GM23248 (cell line): ENCODE results near the gene PTPRN2. TPM values are rescaled to one million over a fixed set of nuclear protein-coding genes. Genes with fewer than 3 reads are reported as not detected.

ENCODE experiments used
- DNase-seq: peaks from one replicate; pipeline ENCODE4 v3.0.0-alpha.2; 2015
- H2AFZ ChIP-seq: fragments of 200-600 bp; sonication (generic); 2 replicates; pipeline ENCODE4 v1.6.1; 2016; ENCODE audit warnings: antibody characterized with exemption
- H3F3A ChIP-seq: fragments of 200-600 bp; sonication (generic); 2 replicates; pipeline ENCODE4 v1.6.1; 2016; ENCODE audit warnings: mild to moderate bottlenecking, antibody characterized with exemption, mixed run types; ENCODE audit not compliant: insufficient read depth
- H3K27ac ChIP-seq: fragments of 200-600 bp; sonication (generic); 2 replicates; pipeline ENCODE4 v1.5.1; 2016; ENCODE audit warnings: mild to moderate bottlenecking
- H3K27me3 ChIP-seq: fragments of 200-600 bp; sonication (generic); replicated peaks from 2 replicates; pipeline ENCODE4 v1.6.1; 2016; ENCODE audit warnings: mild to moderate bottlenecking; ENCODE audit not compliant: insufficient read depth
- H3K36me3 ChIP-seq: fragments of 200-600 bp; sonication (generic); 2 replicates; pipeline ENCODE4 v1.6.1; 2016; ENCODE audit warnings: low read depth, mild to moderate bottlenecking
- H3K4me1 ChIP-seq: fragments of 200-600 bp; sonication (generic); 2 replicates; pipeline ENCODE4 v1.6.1; 2016; ENCODE audit warnings: mild to moderate bottlenecking; ENCODE audit not compliant: insufficient read depth
- H3K4me2 ChIP-seq: fragments of 200-600 bp; sonication (generic); one replicate; pipeline ENCODE4 v1.6.1; 2016; ENCODE audit warnings: mild to moderate bottlenecking; ENCODE audit not compliant: unreplicated experiment
- H3K4me3 ChIP-seq: fragments of 200-600 bp; sonication (generic); 2 replicates; pipeline ENCODE4 v1.5.1; 2016; ENCODE audit warnings: mild to moderate bottlenecking
- H3K79me2 ChIP-seq: fragments of 200-600 bp; sonication (generic); 2 replicates; pipeline ENCODE4 v1.6.1; 2016; ENCODE audit warnings: mild to moderate bottlenecking; ENCODE audit not compliant: insufficient read depth
- H3K9ac ChIP-seq: fragments of 200-600 bp; sonication (generic); 2 replicates; pipeline ENCODE4 v1.6.1; 2016; ENCODE audit warnings: mild to moderate bottlenecking
- H3K9me2 ChIP-seq: fragments of 200-600 bp; sonication (generic); 2 replicates; pipeline ENCODE4 v1.6.1; 2016; ENCODE audit warnings: mixed run types, mild to moderate bottlenecking, moderate library complexity; ENCODE audit not compliant: insufficient read depth
- H3K9me3 ChIP-seq: fragments of 200-600 bp; sonication (generic); one replicate; pipeline ENCODE4 v1.6.1; 2017; ENCODE audit warnings: low read depth
- H4K20me1 ChIP-seq: fragments of 200-600 bp; sonication (generic); 2 replicates; pipeline ENCODE4 v1.6.0; 2016; ENCODE audit not compliant: insufficient read depth
- EZH2 ChIP-seq: fragments of 200-600 bp; sonication (generic); IDR thresholded peaks from 2 replicates; pipeline ENCODE4 v1.6.1; 2018; ENCODE audit warnings: antibody characterized with exemption, mild to moderate bottlenecking; ENCODE audit not compliant: insufficient read depth, poor library complexity, severe bottlenecking
- EZH2phosphoT487 ChIP-seq: fragments of 200-600 bp; sonication (generic); IDR thresholded peaks from 2 replicates; pipeline ENCODE4 v1.6.1; 2018; ENCODE audit warnings: antibody characterized with exemption, moderate library complexity, mild to moderate bottlenecking, low read depth; ENCODE audit not compliant: insufficient read depth
- WGBS, 2 experiments: methylation state at CpG; one replicate each; pipeline ENCODE4 v1.1.6; 2015 to 2017; ENCODE audit warnings: low lambda C conversion rate in 2 of 2, low coverage in 1 of 2; ENCODE audit errors: missing lambda C conversion rate in 2 of 2; 5-methylcytosine and 5-hydroxymethylcytosine counted together
- in situ Hi-C: fragments of 300-500 bp; cut with MboI; formaldehyde crosslinking; loops from 2 replicates; pipeline ENCODE4 v1.15.0; 2020
- polyA plus RNA-seq: library from polyadenylated mRNA; unstranded; fragments of >200 nt; fragmentation: Nextera tagmentation; extraction: Ambion mirVana; gene quantifications from 2 replicates; pipeline ENCODE4 v1.2.1, GENCODE V29; 2016
- total RNA-seq: library from RNA; depleted of rRNA; stranded (reverse); fragments of >200 nt; shearing (Covaris generic); gene quantifications from 2 replicates; pipeline ENCODE4 v1.2.3, GENCODE V29; 2014

PTPRN2 gene
- total and polyA plus RNA-seq, 2 experiments from 2014 or later, result 0.13 TPM; not detected in 1

DNA sequence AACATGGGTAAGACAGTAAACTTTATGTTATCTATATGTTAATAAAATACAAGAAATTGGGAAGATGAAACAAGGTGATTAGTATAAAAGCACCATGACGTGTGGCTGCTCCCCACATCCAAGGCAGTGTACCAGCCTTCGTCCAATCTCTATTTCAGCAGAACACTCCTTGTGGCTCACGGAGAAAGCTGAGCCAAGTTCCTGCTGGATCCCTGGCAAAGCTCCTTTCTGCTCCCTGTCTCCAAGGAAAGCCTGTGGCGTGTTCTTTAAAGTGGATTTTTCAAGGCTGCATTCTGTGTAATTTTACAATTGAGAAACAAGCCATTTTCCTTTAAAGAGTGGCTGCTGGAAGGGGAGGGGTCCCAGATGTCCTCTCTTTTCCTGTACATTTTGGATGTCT is 467.3 kb downstream of the PTPRN2 start:
- in situ Hi-C loops, result no loop called here

DNA sequence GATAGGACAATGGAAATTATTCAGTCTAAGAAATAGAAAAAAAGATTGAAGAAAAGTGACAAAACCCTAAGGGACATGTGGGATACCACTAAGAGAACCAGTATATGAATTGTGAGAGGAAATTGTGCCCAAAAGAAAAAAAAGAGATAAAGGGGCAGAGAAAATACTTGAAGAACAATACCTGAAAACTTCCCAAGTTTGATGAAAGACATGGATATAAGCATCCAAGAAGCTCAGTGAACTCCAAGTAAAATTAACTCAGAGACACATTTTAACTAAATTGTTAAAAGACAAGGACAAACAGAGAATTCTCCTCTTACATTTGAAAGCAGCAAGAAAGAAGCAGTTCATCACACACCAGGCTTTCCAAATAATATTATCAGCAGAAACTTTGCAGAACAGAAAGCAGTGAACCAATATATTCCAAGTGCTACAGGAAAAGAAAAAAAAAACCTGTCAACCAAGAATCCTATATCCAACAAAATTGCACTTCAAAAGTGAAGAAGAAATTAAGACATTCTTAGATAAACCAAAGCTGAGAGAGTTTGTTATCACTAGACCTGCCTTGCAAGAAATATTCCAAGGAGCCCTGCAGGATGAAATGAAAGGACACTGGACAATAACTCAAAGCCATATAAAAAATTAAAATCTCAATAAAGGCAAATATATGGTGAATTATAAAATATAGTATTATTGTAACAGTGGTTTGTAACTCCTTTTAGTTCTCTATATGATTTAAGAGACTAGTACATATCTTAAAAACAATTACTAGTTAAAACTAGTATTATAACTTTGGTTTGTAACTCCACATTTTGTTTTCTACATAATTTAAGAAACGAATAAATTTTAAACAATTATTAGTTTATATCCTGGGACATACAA is 470.0 kb downstream of the PTPRN2 start:
- Histone ChIP-seq H4K20me1 (no peaks in the 10 kb centered on the region), H3K4me2 (no peak overlapping the region), H3K27me3 (no peaks in the 10 kb centered on the region), H3K4me1 (no peaks in the 10 kb centered on the region), H3K9ac (no peak overlapping the region), H3K9me2 (no peaks in the 10 kb centered on the region), H3K9me3 (no peaks in the 10 kb centered on the region), H3K36me3 (no peaks in the 10 kb centered on the region), H2AFZ (no peak overlapping the region), H3K79me2 (no peaks in the 10 kb centered on the region), H3F3A (no peaks in the 10 kb centered on the region), H3K27ac (no peak overlapping the region), H3K4me3 (no peak overlapping the region)
- no peak for TF ChIP-seq EZH2phosphoT487
- TF ChIP-seq EZH2, result no peak
- 10 to 11% methylated on average over 1 of the region's 1 CpG for WGBS, 2 experiments
- in situ Hi-C loops, result no loop called here
- no peak for DNase-seq

More for the DNA sequence above, 467.3 kb downstream of the PTPRN2 start:
- no peak for TF ChIP-seq EZH2
- TF ChIP-seq EZH2phosphoT487, result no peak
- Histone ChIP-seq H3K27ac (no peak overlapping the region), H3K4me1 (no peaks in the 10 kb centered on the region), H3F3A (no peaks in the 10 kb centered on the region), H3K9me2 (no peaks in the 10 kb centered on the region), H3K9ac (no peak overlapping the region), H4K20me1 (no peaks in the 10 kb centered on the region), H2AFZ (no peak overlapping the region), H3K27me3 (no peaks in the 10 kb centered on the region), H3K36me3 (no peaks in the 10 kb centered on the region), H3K9me3 (no peaks in the 10 kb centered on the region), H3K4me3 (no peak overlapping the region), H3K79me2 (no peaks in the 10 kb centered on the region), H3K4me2 (no peak overlapping the region)
- DNase-seq, result no peak
- WGBS, 2 experiments, result 13 to 15% methylated on average over 4 of the region's 4 CpGs

DNA sequence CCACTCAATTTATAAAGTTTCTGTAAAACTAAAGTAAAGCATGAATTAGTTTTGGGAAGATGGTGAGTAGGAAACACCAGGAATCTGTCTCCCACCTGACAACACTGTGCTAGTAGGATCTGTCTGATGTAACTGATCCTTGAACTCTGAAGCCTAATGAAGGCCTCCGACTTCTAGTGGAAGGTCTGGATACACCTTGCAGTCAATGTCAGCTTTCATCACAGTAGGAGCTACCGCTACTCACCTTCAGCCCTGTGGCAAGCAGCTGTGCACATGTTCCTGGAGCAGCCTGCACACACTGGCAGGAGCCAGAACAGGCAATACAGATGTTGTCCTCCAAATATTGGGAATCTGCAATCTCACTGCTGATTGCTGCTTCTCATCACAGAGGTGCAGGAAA is 471.4 kb downstream of the PTPRN2 start:
- H4K20me1 ChIP-seq, result no peaks in the 10 kb centered on the region
- in situ Hi-C loops, result no loop called here

GRCh38 chr7:158114056-158114850 is 473.4 kb downstream of the PTPRN2 start:
- Histone ChIP-seq H3K79me2 (no peaks in the 10 kb centered on the region), H3F3A (0 out of 2 replicates have a peak, but pooled peaks cover 3% of the 10 kb centered on the region), H3K9me3 (no peaks in the 10 kb centered on the region), H3K4me3 (no peak overlapping the region), H3K9ac (no peak overlapping the region), H3K4me1 (no peaks in the 10 kb centered on the region), H4K20me1 (no peaks in the 10 kb centered on the region), H3K36me3 (no peaks in the 10 kb centered on the region), H3K4me2 (no peak overlapping the region), H3K27me3 (no peaks in the 10 kb centered on the region), H2AFZ (no peak overlapping the region), H3K9me2 (no peaks in the 10 kb centered on the region), H3K27ac (no peak overlapping the region)
- TF ChIP-seq EZH2phosphoT487 (no peak), EZH2 (no peak)
- 58 to 62% methylated on average over 18 of the region's 18 CpGs for WGBS, 2 experiments
- no peak for DNase-seq
- in situ Hi-C loops, result no loop called here

More for the DNA sequence above, 471.4 kb downstream of the PTPRN2 start:
- Histone ChIP-seq H2AFZ (no peak overlapping the region), H3K9me2 (no peaks in the 10 kb centered on the region), H3K27ac (no peak overlapping the region), H3K4me2 (no peak overlapping the region), H3K79me2 (no peaks in the 10 kb centered on the region), H3K36me3 (no peaks in the 10 kb centered on the region), H3F3A (no peaks in the 10 kb centered on the region), H3K4me1 (no peaks in the 10 kb centered on the region), H3K9me3 (no peaks in the 10 kb centered on the region), H3K27me3 (no peaks in the 10 kb centered on the region), H3K4me3 (no peak overlapping the region), H3K9ac (no peak overlapping the region)
- 33 to 36% methylated on average over 2 of the region's 2 CpGs for WGBS, 2 experiments
- DNase-seq, result no peak
- TF ChIP-seq EZH2phosphoT487, result no peak
- TF ChIP-seq EZH2, result no peak
